Measurements from ENCODE around the gene SLC41A1.

Gene SLC41A1

GRCh38 chr1:205785446-205785845, 27.6 kb downstream of the SLC41A1 start:
- DNase-seq: no peak

DNA sequence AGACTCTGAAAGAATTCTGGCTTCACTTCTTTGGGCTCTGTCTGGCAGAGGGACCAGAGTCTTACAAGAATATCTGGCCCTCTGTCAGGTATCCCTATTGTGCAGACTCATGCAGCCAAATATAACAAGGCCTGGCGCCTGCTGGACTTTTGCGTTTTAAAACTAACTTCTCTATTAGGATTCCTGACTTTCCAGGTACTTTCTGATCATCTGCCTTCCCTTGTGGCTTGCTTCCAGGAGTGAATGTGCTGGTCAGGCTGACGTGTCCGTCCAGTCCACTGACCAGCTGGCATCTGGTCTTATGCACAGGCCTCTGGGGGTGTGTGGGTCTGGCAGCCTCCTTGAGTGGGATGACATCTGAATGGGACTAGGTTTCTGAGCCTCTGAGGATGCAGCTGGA, 29.1 kb downstream of the SLC41A1 start:
- no peak for DNase-seq

DNA sequence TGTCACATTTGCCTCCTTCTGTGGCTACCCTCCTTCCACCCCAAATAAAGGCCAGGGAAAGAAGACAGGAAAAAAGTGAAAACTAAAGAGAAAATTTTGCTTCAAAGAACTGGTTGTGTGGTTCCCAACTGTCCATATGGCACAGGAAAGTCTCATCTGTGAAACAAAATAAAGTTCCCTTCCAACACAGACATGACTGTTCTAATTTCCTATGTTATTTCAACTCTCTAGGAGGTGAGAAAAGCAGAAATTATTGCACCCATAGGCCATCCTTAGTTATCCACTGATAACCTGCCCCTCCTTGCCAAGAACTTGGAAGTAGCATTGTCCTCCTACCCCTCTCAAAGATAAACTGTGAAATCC, 29.6 kb downstream of the SLC41A1 start:
- no peak for DNase-seq

- no peak for DNase-seq
Observed at GRCh38 chr1:205782627-205783432, 30.2 kb downstream of the SLC41A1 start.

GRCh38 chr1:205780335-205780734, 32.7 kb downstream of the SLC41A1 start:
- no peak for DNase-seq

DNA sequence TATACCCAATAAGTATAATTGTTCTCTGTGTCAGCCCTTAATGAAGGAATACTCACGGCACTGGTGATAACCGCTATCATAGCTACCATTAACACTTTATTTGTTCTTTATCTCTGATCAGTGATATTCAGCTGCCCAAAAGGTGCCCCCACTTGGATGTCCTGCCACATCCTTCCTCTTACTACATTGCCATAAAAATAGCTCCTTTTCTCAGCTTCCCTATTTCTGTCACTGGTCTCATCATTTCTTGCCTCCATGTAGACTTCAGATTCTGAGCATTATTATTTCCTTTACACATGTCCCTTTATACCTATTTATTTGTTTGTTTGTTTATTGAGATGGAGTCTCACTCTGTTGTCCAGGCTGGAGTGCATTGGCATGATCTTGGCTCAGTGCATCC, 35.0 kb downstream of the SLC41A1 start:
- no peak for DNase-seq

- peak; percentile 81 for DNase-seq
Observed at GRCh38 chr1:205775717-205776056, 37.3 kb downstream of the SLC41A1 start.

- peak; percentile 82 for DNase-seq
Observed at GRCh38 chr1:205775015-205775716, 37.8 kb downstream of the SLC41A1 start, which contains the start of gene RAB29. Gene RAB29 (minus strand): TSS chr1:205775482. CDS start chr1:205774956, 526 bp downstream.

DNA sequence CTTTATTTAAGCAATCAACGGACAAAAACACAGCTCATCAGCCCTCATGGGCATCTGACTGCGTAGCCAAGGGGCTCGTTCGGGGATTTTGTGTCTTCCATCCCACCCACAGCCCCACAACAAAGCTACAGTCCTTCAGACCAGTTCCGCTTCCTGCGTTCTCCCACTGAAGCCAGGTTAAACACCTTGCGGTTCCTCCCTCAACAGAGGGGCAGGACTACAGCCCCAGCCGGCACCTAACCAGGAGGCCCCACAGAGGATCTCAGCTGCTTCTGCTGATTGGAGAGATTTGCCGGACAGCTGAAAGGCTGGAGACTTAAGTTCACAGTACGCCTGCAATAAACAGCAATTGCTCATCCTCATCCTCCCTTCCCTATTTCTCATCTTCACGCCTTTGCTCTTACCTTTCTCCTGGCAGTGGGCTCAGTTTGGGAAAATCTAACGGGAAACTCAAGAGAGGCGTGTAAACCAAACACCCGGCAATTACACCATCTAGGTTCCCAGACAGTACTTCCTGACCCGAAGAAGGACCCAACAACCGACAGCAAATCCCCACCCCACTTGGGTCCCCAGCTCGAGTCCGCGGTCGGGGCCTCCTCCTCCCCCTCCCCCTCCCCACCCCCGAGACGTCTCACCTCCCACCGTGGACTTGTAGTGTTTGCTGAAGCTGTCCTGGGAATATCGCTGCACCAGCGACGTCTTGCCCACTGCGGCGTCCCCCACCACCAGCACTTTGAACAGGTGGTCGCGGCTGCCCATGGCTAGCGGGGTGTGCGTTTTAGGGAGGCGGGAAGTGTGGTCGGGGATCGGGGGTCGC, 38.6 kb downstream of the SLC41A1 start:
- DNase-seq: no peak

GRCh38 chr1:205772607-205773032, 40.4 kb downstream of the SLC41A1 start:
- no peak for DNase-seq

DNA sequence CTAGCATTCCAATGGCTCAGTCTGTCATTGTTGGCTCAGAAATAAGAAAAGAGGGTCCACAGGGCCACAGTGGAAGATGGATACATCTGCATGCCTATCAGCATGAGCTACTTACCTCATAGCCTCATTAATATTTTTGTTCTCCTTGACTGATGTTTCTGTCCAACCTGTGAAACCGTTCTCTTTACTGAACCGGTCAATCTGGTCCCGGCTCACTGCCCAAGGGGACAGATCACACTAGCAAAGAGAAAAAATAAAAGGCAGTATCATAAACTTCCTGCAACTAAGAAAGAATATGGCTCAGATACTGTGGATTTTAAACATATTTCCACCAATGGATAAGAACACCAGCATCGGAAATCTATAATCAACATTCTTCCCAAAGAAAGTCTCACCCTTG, 42.4 kb downstream of the SLC41A1 start:
- no peak for DNase-seq

- no peak for DNase-seq
Observed at GRCh38 chr1:205769641-205770365, 43.2 kb downstream of the SLC41A1 start.

- no peak for DNase-seq
Observed at GRCh38 chr1:205767248-205767647, 45.8 kb downstream of the SLC41A1 start.

GRCh38 chr1:205766570-205766969, 46.4 kb downstream of the SLC41A1 start:
- DNase-seq: no peak

DNA sequence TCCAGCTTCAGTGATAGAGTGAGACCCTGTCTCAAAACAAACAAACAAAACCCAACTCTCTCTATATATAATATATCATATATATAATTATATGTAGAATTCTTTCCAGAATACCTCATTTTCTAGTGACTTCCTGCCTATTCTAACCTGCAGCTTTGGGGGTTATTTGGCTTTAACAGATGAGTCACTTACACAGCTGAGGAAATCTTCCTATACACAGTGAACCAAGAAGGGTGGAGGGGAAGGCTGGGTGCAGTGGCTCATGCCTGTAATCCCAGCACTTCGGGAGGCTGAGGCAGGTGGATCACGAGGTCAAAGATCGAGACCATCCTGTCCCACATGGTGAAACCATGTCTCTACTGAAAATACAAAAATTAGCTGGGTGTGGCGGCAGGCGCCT, 47.0 kb downstream of the SLC41A1 start:
- DNase-seq: peak; percentile 9

GRCh38 chr1:205764578-205764977, 48.4 kb downstream of the SLC41A1 start:
- DNase-seq: no peak

DNA sequence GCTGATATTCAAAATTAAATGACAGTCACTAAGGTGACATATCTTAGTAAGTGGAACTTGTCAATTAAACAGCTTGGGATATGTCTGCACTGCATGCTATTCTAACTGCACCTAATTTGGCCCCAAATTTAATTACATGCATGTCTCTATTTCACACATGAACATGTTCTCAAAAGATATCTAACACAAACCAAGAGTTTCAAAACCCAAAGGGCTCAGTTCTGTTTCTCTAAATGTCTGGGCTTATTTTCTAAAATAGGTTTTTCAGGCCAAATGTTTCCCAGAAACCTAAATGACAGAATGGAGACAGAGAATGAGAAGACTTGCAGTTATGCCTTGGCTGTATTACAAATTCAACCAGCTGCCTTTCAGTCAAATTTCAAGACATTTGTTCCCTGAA, 49.0 kb downstream of the SLC41A1 start:
- DNase-seq: no peak

DNA sequence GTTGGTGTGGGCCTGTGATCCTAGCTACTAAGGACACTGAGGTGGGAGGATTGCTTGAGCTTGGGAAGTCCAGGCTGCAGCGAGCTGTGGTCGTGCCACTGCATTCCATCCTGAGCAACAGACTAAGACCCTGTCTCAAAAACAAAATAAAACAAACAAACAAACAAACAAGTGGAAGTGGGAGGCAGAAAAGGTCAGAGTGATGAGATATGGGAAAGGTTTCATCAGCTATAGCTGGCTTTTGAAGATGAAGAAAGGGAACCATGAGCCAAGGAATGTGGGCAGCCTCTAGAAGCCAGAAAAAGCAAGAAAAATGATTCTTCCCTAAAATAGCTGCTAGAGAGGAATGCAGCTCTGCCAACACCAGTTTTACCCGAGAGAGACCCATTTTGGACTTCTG, 52.4 kb downstream of the SLC41A1 start:
- no peak for DNase-seq

DNA sequence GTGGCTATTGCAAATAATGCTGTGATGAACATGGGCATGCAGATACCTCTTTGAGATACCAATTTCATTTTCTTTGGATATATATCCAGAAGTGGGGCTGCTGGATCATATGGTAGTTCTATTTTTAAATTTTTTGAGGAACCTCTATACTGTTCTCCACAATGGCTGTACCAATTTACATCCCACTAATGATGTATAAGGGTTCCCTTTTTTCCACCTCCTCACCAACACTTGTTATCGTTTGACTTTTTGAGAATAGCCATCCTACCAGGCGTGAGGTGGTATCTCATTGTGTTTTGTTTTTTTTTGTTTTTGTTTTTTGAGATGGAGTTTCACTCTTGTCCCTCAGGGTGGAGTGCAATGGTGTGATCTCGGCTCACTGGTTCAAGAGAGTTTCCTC, 56.4 kb downstream of the SLC41A1 start:
- no peak for DNase-seq

DNA sequence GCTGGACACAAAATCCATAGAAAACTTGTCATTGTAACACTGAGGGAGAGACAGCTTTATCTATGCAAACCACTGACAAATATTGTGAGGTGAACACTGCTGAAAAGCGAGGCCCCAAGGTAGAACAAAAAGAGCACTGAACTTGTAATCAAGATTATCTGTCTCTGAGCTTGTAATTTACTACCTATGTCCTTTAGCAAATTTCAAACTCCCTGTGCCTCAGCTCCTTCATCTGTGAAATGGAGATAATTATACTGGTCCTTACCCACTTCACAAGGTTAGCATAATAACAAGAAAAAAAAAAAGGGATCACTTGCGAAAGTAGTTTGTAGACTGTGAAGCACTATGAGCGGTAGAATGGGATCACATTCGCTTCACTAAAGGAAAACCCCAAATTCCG, 58.1 kb downstream of the SLC41A1 start:
- DNase-seq: no peak

GRCh38 chr1:205751036-205751651, 61.9 kb downstream of the SLC41A1 start:
- no peak for DNase-seq

All from NCI-H226 (cell line).